ENCODE measurements around the gene CYP2J2. TPM values are rescaled to one million over a fixed set of nuclear protein-coding genes. Genes with fewer than 3 reads are reported as not detected.
A peak's percentile ranks its signal among the peaks of the same experiment; 100 is the strongest.
"Not testable (repeated sequence)": the region's sequence is repeated elsewhere in the genome, so short reads cannot be mapped to it uniquely, and the experiment has no call there.

CYP2J2 gene
- total and polyA plus RNA-seq, 11 donors, result 45.6 to 208 (median 101) TPM

DNA sequence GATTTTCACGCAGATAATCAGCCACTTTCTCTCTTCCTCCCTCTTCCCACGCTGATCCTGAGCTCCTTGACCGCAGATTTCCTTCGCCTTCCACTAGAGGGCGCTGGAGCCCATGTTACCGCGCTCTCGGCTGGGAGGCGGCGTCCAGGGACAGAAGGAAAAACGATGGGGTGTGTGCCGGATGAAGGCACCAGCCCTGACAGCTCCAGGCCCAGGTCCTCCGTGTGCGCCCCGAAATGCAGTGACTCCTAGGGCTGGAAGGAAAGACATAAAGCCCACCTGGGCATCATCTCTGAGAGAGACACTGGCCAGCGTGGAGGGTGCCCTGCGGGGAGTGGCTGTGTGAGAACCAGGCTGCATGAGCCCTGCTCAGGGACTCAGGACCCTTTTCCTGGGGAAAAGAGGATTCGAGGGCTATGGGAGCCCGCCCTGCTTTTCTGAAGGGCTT is 44.9 kb upstream of the CYP2J2 start:
- intact Hi-C loops (cut with DNase I), result loop anchor here (2.0 to 10.0 kb wide), 10 partner anchors 153 to 1883 kb away; no protein-coding TSS in a partner anchor
- H3K9me3 ChIP-seq, result no peaks in the 10 kb centered on the region
- WGBS, 4 donors, result 10 to 14% (median 11%) methylated on average over 19 of the region's 19 CpGs
- no peak overlapping the region for H3K27ac ChIP-seq
- TF ChIP-seq POLR2A (IDR thresholded peaks at IDR 0.05), result no peak
- TF ChIP-seq, protein P1, sequence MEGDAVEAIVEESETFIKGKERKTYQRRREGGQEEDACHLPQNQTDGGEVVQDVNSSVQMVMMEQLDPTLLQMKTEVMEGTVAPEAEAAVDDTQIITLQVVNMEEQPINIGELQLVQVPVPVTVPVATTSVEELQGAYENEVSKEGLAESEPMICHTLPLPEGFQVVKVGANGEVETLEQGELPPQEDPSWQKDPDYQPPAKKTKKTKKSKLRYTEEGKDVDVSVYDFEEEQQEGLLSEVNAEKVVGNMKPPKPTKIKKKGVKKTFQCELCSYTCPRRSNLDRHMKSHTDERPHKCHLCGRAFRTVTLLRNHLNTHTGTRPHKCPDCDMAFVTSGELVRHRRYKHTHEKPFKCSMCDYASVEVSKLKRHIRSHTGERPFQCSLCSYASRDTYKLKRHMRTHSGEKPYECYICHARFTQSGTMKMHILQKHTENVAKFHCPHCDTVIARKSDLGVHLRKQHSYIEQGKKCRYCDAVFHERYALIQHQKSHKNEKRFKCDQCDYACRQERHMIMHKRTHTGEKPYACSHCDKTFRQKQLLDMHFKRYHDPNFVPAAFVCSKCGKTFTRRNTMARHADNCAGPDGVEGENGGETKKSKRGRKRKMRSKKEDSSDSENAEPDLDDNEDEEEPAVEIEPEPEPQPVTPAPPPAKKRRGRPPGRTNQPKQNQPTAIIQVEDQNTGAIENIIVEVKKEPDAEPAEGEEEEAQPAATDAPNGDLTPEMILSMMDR (IDR thresholded peaks at IDR 0.05), result peak; percentile 81 to 93 (median 88)
- ATAC-seq (peak; percentile 45 to 92 (median 88)), DNase-seq (peak; percentile 55 to 84 (median 68))
- H3K27me3 ChIP-seq, result peaks cover 0 to 9% (median 0%) of the 10 kb centered on the region in 9 donors
- H3K4me3 ChIP-seq, result no peak overlapping the region
- H3K36me3 ChIP-seq, result no peaks in the 10 kb centered on the region
- peaks cover 0 to 8% (median 3%) of the 10 kb centered on the region in 12 donors for H3K4me1 ChIP-seq

DNA sequence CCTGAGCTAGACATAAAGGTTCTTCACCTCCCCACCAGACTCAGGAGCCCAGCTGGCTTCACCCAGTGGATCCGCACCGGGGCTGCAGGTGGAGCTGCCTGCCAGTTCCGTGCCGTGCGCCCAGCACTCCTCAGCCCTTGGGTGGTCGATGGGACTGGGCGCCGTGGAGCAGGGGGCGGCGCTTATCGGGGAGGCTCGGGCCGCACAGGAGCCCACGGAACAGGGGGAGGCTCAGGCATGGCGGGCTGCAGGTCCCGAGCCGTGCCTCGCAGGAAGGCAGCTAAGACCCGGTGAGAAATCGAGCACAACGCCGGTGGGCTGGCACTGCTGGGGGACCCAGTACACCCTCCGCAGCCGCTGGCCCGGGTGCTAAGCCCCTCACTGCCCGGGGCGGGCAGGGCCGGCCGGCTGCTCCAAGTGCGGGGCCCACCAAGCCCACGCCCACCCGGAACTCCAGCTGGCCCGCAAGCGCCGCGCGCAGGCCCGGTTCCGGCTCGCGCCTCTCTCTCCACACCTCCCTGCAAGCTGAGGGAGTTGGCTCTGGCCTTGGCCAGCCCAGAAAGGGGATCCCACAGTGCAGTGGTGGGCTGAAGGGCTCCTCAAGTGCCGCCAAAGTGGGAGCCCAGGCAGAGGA is 43.1 kb upstream of the CYP2J2 start:
- intact Hi-C loops (cut with DNase I), result loop anchor here (2.0 to 10.0 kb wide), 10 partner anchors 155 to 1885 kb away; no protein-coding TSS in a partner anchor
- not testable (repeated sequence) for ATAC-seq, H3K9me3 ChIP-seq, H3K27ac ChIP-seq, H3K4me1 ChIP-seq, H3K36me3 ChIP-seq, H3K4me3 ChIP-seq, DNase-seq, H3K27me3 ChIP-seq
- WGBS, 4 donors, result 94 to 98% (median 96%) methylated on average over 23 to 42 of the region's 42 CpGs

DNA sequence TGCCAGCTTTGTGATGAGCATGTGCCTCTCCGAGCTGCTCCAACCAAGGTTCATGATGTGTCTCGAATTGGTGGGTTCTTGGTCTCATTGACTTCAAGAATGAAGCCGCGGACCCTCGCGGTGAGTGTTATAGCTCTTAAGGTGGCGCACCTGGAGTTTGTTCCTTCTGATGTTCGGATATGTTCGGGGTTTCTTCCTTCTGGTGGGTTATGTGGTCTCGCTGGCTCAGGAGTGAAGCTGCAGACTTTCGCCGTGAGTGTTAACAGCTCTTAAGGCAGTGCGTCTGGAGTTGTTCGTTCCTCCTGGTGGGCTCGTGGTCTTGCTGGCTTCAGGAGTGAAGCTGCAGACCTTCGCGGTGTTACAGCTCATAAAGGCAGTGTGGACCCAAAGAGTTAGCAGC is 42.2 kb upstream of the CYP2J2 start:
- intact Hi-C loops (cut with DNase I); H3K27me3 ChIP-seq; ATAC-seq; H3K4me3 ChIP-seq; H3K36me3 ChIP-seq; H3K4me1 ChIP-seq; DNase-seq; H3K9me3 ChIP-seq; H3K27ac ChIP-seq: not testable (repeated sequence)
- 92 to 94% (median 93%) methylated on average over 16 to 17 of the region's 17 CpGs for WGBS, 4 donors

DNA sequence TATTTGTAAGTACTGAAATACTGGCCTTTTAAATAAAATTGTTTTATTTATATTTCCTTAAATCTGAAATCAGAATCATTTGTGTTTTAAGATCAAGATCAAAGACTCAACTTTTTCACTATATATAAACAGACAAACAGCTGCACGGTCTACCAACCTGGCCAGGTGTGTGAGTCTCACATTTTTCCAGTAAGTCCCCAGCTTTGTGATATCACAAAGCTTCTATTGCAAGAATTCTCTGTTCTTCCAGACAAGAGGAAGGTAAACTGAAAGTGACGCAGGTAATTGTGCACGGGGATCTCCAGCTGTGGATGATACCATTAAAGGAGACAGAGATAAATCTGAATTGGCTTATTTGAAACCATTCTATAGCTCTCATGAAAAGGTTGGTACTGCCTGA is 41.2 kb upstream of the CYP2J2 start:
- no peaks in the 10 kb centered on the region for H3K9me3 ChIP-seq
- H3K36me3 ChIP-seq, result no peaks in the 10 kb centered on the region
- DNase-seq (no peak), ATAC-seq (no peak)
- H3K4me3 ChIP-seq, result no peak overlapping the region
- peaks cover 0 to 8% (median under 1%) of the 10 kb centered on the region in 12 donors for H3K4me1 ChIP-seq
- H3K27me3 ChIP-seq, result no peaks in the 10 kb centered on the region
- intact Hi-C loops (cut with DNase I), result no loop called here
- TF ChIP-seq POLR2A (IDR thresholded peaks at IDR 0.05), result no peak
- TF ChIP-seq, protein P1 (IDR thresholded peaks at IDR 0.05), result no peak
- WGBS, 4 donors, result 90 to 94% (median 91%) methylated on average over 3 of the region's 3 CpGs
- H3K27ac ChIP-seq, result no peak overlapping the region

DNA sequence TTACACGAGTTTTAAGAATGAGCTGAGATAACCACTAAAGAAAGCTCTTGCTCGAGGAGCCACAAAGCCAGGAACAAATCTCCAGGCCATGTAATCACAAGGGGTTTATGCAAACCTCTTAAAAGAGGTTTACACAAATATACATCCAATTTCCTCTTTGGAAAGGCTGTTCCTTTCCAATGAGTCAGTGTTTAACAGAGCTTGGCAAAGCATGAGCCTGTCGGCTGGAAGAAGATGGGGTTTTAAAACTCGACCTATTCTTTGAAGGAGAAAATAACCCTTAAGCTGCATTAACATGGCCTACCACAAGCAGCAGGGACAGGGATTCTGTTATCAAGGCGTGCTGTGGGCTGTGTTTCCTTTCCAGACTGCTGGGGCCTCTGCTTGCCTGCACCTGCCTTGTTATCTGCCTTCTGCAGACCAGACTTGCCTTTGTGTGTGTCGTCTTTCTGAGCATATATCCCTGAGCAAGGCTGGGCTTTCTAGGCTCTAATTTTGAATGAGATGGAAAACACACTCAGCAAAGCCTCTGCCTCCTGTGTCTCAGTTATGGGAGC is 40.6 kb upstream of the CYP2J2 start:
- ATAC-seq, result no peak
- intact Hi-C loops (cut with DNase I), result no loop called here

More for the DNA sequence above, 40.6 kb upstream of the CYP2J2 start:
- 37 to 48% (median 45%) methylated on average over 6 of the region's 6 CpGs for WGBS, 4 donors
- DNase-seq, result no peak
- TF ChIP-seq POLR2A (IDR thresholded peaks at IDR 0.05), result no peak
- TF ChIP-seq, protein P1 (IDR thresholded peaks at IDR 0.05), result no peak
- Histone ChIP-seq H3K4me1 (peaks cover 0 to 8% (median under 1%) of the 10 kb centered on the region in 12 donors), H3K27me3 (no peaks in the 10 kb centered on the region), H3K4me3 (no peak overlapping the region), H3K27ac (no peak overlapping the region), H3K36me3 (no peaks in the 10 kb centered on the region), H3K9me3 (no peaks in the 10 kb centered on the region)

Data from heart left ventricle (tissue), 16 donors.